SK-N-MC (cell line): ENCODE data around the gene SLC35F2.

Source experiments
- EZH2 ChIP-seq: fragments of 200-600 bp; sonication (generic); IDR thresholded peaks from one replicate; pipeline ENCODE4 v1.6.1; 2017; ENCODE audit warnings: antibody characterized with exemption
- POLR2AphosphoS5 ChIP-seq: IDR thresholded peaks from 2 replicates; pipeline ENCODE4 v1.6.1; 2012; ENCODE audit warnings: mild to moderate bottlenecking, low read depth, low read length, borderline replicate concordance

- TF ChIP-seq EZH2 (no peak), POLR2AphosphoS5 (no peak)
These were observed 107.5 kb downstream of the SLC35F2 start for GRCh38 chr11:107751082-107751481.
